PC-3 (cell line): ENCODE data around the gene MORN3.
"Not testable (repeated sequence)": the region's sequence is repeated elsewhere in the genome, so short reads cannot be mapped to it uniquely, and the experiment has no call there.

ENCODE experiments used
- CTCF ChIP-seq: fragments of 300-600 bp; sonication (generic); conservative IDR thresholded peaks from 2 replicates; pipeline ENCODE4 v1.5.1; 2017; ENCODE audit warnings: antibody characterized with exemption, low read depth, mild to moderate bottlenecking, low read length
- EZH2phosphoT487 ChIP-seq: fragments of 300-600 bp; sonication (generic); IDR thresholded peaks from 2 replicates; pipeline ENCODE4 v1.6.1; 2018; ENCODE audit warnings: mild to moderate bottlenecking, antibody characterized with exemption, low read length, borderline replicate concordance

GRCh38 chr12:121692744-121693143, 23.3 kb upstream of the MORN3 start:
- not testable (repeated sequence) for TF ChIP-seq CTCF, EZH2phosphoT487
